Mucosa of descending colon (tissue), 3 donors: ENCODE data around the gene KRTAP10-2. TPM values are rescaled to one million over a fixed set of nuclear protein-coding genes. Genes with fewer than 3 reads are reported as not detected.

Experiments
- ATAC-seq: fragments of 200-7000 bp; cut with Tn5 transposase; one replicate; pipeline ENCODE4 v1.9.1; 2020; ENCODE audit warnings: mild to moderate bottlenecking, moderate library complexity
- DNase-seq, 3 donors: peaks; one replicate each; pipeline ENCODE4 v3.0.0-alpha.2; 2020
- H3K36me3 ChIP-seq: fragments of 200-600 bp; one replicate; pipeline ENCODE4 v1.8.0; 2021; ENCODE audit warnings: low read depth, mild to moderate bottlenecking
- H3K4me1 ChIP-seq: fragments of 200-600 bp; one replicate; pipeline ENCODE4 v1.8.0; 2021; ENCODE audit warnings: low read depth, mild to moderate bottlenecking
- H3K4me3 ChIP-seq: fragments of 200-600 bp; one replicate; pipeline ENCODE4 v1.8.0; 2021; ENCODE audit warnings: mild to moderate bottlenecking
- H3K9me3 ChIP-seq: fragments of 200-600 bp; one replicate; pipeline ENCODE4 v1.8.0; 2021; ENCODE audit warnings: mild to moderate bottlenecking
- CTCF ChIP-seq: fragments of 200-600 bp; IDR thresholded peaks from one replicate; pipeline ENCODE4 v1.8.0; 2022; ENCODE audit warnings: antibody characterized with exemption, mild to moderate bottlenecking
- intact Hi-C, 2 donors: fragments of 100-400 bp; cut with DNase I in 1 of 2; cut with micrococcal nuclease in 1 of 2; formaldehyde crosslinking; loops; one replicate each; pipeline versions ENCODE4 v1.11.0 to v1.11.1; 2022; cut with DNase I, micrococcal nuclease
- total RNA-seq, 3 donors: library from RNA; stranded (reverse); fragmentation: NEBNext Ultra II Directional in 2 of 3; extraction: Animal tissue kit (Norgen Biotek cat#: 25700) in 2 of 3; gene quantifications; one replicate each; pipeline versions ENCODE4 v1.2.1 to v1.2.4, GENCODE V29; 2021 to 2023
- donor health status: DM: no; HTN: no; CAD: no; lungs with moderate emphysema.
- donor health status: DM: no; HTN: no; CAD: no.
- donor health status: DM: no; HTN: yes; CAD: no.

KRTAP10-2 gene
- total RNA-seq, 3 donors from 2014 or later, result not detected

DNA sequence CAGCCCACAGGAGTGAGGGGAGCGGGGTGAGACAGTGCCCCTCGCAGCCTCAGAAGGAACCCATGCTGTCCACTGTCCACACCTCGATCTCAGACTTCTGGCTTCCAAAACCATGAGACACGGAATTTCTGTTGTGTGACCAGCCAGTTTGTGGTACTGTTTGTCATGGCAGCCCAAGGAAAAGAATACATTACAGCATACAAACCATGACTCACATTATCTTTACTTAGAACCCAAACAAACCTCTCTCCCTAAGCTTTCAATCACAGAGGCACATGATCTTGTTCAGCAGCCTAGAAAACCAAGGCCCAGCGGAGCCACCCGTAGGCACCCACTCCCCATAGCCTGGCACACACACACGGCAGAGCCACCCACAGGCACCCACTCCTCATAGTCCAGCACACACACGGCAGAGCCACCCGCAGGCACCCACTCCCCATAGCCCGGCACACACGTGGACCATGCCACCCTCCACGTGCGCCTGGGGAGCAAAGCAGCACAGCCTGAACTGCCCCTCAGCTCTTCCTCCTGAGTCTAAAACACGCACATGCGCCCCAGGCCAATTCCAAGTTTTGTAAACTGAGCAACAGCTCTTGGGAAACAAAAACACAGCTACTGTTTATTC is 21.8 kb upstream of the KRTAP10-2 start:
- H3K9me3 ChIP-seq, result peaks cover 3% of the 10 kb centered on the region
- DNase-seq (no peak), ATAC-seq (no peak)
- no peak for TF ChIP-seq CTCF
- no peaks in the 10 kb centered on the region for H3K36me3 ChIP-seq
- peaks cover 7% of the 10 kb centered on the region for H3K4me1 ChIP-seq
- no peak overlapping the region for H3K4me3 ChIP-seq
- intact Hi-C loops, result no loop called here

GRCh38 chr21:44571844-44572782 is 20.8 kb upstream of the KRTAP10-2 start:
- no peak for TF ChIP-seq CTCF
- ATAC-seq, result no peak
- H3K4me3 ChIP-seq, result no peak overlapping the region
- DNase-seq, result no peak
- H3K4me1 ChIP-seq, result peaks cover 7% of the 10 kb centered on the region
- peaks cover 3% of the 10 kb centered on the region for H3K9me3 ChIP-seq
- no peaks in the 10 kb centered on the region for H3K36me3 ChIP-seq
- intact Hi-C loops, result no loop called here

- Histone ChIP-seq H3K4me3 (no peak overlapping the region), H3K4me1 (peaks cover 7% of the 10 kb centered on the region), H3K9me3 (no peaks in the 10 kb centered on the region), H3K36me3 (no peaks in the 10 kb centered on the region)
- intact Hi-C loops, result no loop called here
- no peak for TF ChIP-seq CTCF
- ATAC-seq (no peak), DNase-seq (no peak)
Observed at GRCh38 chr21:44571296-44571695, 20.0 kb upstream of the KRTAP10-2 start.

DNA sequence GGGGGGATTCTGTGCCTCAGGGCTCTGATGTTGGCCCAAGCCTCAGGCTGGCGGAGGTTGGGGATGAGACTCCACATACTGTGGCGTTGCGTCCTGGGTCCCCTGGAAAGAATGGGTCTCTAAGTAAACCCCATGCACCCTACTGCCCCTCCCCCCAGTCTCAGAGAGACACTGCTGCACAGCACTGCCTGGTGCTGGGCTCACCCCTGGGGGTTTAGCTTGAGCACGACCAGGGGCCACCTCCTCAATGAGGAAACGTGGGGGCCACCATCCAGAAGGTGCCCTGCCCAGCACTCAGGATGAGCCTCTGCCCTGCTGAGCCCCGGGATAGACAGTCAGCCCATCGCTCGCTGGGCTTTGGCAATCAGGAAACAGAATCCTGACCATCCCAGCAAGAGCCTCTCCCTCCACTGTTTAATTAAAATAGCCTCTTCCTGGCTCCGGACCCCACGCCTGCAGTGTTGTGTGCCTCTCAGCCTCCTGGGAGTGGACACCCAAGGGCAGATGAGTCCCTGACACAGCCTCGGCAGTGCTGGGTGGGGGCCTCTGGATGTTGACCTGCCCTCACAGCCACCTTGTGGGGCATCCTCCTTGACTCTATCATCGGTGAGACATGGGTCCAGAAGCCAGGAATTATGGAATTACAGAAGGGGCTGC is 18.7 kb upstream of the KRTAP10-2 start:
- ATAC-seq (no peak), DNase-seq (no peak)
- Histone ChIP-seq H3K36me3 (no peaks in the 10 kb centered on the region), H3K4me1 (peaks cover 7% of the 10 kb centered on the region), H3K9me3 (no peaks in the 10 kb centered on the region), H3K4me3 (no peak overlapping the region)
- intact Hi-C loops, result no loop called here
- no peak for TF ChIP-seq CTCF

DNA sequence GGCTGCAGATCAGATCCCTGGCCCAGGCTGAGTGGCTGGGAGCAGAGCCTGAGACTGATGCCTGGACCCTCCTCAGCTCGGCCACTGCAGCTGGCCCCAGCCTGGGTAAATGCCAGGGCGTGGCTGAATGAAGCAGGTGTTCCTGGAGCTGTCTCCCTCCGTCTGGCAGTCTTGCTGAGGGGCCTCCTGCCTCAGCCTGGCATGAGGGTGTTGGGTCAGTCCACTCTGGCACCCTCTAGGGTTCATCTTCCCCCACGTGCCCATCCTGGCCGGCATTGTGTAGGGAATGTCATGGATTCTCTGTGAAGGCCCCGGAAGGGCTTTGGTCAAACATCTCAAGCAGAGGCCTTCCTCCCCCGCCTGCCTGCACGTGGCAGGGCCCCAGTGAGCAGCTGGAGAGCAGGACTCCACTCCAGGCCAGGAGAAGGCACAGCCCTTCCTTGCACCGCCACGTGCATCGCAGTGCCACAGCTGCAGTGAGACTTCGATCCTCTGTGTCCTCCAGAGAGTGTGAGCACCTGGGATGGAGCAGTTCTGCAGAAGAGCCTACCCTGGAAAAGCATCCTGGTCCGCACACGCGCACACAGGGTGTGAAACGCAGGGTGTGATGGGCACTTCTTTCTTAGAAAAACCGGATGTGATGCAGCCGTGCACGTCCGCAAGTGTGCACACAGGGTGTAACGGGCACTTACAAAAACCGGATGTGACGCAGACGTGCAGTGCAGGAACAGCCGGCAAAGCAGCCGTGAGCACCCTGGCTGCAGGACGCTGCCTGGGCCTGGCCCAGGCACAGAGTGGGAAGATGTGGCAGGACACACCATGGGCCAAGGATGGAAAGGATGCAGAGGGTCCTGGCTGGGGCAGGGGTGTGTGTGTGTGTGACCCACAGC is 17.6 kb upstream of the KRTAP10-2 start:
- no peak for TF ChIP-seq CTCF
- Histone ChIP-seq H3K4me3 (no peak overlapping the region), H3K4me1 (no peaks in the 10 kb centered on the region), H3K36me3 (no peaks in the 10 kb centered on the region), H3K9me3 (no peaks in the 10 kb centered on the region)
- ATAC-seq, result peak; percentile 29
- no peak for DNase-seq
- intact Hi-C loops, result no loop called here
